Femur (tissue), 1 donor: ENCODE measurements around the gene DOCK1.

Experiments
- DNase-seq: peaks from one replicate; pipeline ENCODE4 v3.0.0-alpha.2; 2017

Gene DOCK1

GRCh38 chr10:127234306-127234800, 329.1 kb downstream of the DOCK1 start:
- no peak for DNase-seq

- DNase-seq = no peak
Measured at GRCh38 chr10:127236266-127236665, 331.0 kb downstream of the DOCK1 start.

GRCh38 chr10:127242914-127243313, 337.7 kb downstream of the DOCK1 start:
- no peak for DNase-seq

- DNase-seq = no peak
Measured at GRCh38 chr10:127243490-127244272, 338.5 kb downstream of the DOCK1 start.

GRCh38 chr10:127245456-127245855, 340.2 kb downstream of the DOCK1 start:
- DNase-seq = no peak

GRCh38 chr10:127250031-127250430, 344.8 kb downstream of the DOCK1 start:
- DNase-seq = no peak

GRCh38 chr10:127252818-127253217, 347.6 kb downstream of the DOCK1 start:
- no peak for DNase-seq

GRCh38 chr10:127254276-127254675, 349.0 kb downstream of the DOCK1 start:
- DNase-seq = no peak

GRCh38 chr10:127257395-127257794, 352.2 kb downstream of the DOCK1 start:
- DNase-seq = no peak

- no peak for DNase-seq
Measured at GRCh38 chr10:127259347-127259746, 354.1 kb downstream of the DOCK1 start.

- no peak for DNase-seq
Measured at GRCh38 chr10:127262606-127263005, 357.4 kb downstream of the DOCK1 start.

GRCh38 chr10:127265288-127265687, 360.1 kb downstream of the DOCK1 start:
- no peak for DNase-seq

GRCh38 chr10:127266431-127266830, 361.2 kb downstream of the DOCK1 start:
- DNase-seq = no peak

- no peak for DNase-seq
Measured at GRCh38 chr10:127267442-127267841, 362.2 kb downstream of the DOCK1 start.

GRCh38 chr10:127272076-127272475, 366.8 kb downstream of the DOCK1 start:
- DNase-seq = no peak

- DNase-seq = no peak
Measured at GRCh38 chr10:127275272-127275671, 370.0 kb downstream of the DOCK1 start.

GRCh38 chr10:127275793-127276450, 370.7 kb downstream of the DOCK1 start:
- no peak for DNase-seq

GRCh38 chr10:127276794-127277462, 371.7 kb downstream of the DOCK1 start:
- DNase-seq = no peak

- DNase-seq = no peak
Measured at GRCh38 chr10:127278001-127278400, 372.8 kb downstream of the DOCK1 start.

- DNase-seq = no peak
Measured at GRCh38 chr10:127279334-127279774, 374.1 kb downstream of the DOCK1 start.

GRCh38 chr10:127280446-127280845, 375.2 kb downstream of the DOCK1 start:
- DNase-seq = no peak

GRCh38 chr10:127283017-127283416, 377.8 kb downstream of the DOCK1 start:
- DNase-seq = peak; percentile 36

- no peak for DNase-seq
Measured at GRCh38 chr10:127283576-127283975, 378.3 kb downstream of the DOCK1 start.

GRCh38 chr10:127290850-127291249, 385.6 kb downstream of the DOCK1 start:
- no peak for DNase-seq
